ENCODE data around the gene CDK15.

Gene CDK15

DNA sequence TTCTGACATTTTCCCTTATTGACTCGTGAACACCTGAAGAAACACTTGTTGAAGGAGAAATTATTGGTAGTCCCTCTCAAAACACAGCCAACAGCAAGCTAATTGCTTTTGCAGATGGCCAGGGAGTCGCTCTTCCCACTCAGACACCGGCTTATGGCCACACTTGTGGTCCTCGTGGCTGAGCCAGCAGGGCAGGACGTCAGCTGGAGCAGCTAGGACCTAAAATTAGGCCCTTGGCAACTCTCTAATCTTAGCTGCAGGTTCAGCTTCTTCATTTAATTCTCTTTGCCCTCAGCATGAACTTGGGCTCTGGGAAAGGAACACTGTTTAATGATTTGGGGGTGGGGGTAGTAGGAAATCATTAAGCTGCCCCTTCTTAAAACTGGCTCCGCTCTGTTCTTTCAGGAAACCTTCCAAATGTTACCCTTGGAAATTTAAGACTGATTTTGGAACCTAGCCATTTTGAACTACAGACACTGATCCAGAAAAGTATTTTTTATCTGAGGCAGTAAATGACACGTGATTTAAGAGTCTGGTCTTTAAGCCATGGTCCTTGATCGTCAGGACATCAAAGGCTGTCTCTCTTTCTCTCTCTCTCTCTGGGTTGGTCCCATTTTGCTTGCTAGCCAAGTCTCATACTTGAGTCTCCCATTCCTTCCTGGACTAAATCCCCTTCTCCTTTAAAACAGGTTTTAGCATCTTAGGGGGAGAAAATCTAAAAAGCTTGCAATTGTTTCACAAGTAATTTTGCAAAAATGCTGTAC is 77.5 kb downstream of the CDK15 start:
- Histone ChIP-seq H3K27ac (ENCODE audit: low read depth, low read length) (no peak overlapping the region), H2AFZ (ENCODE audit: low read depth, low read length, severe bottlenecking) (no peak overlapping the region), H3K9ac (ENCODE audit: low read length) (no peak overlapping the region), H3K4me2 (ENCODE audit: low read depth, low read length, poor library complexity, severe bottlenecking) (no peak overlapping the region), H3K27me3 (ENCODE audit: low read length) (no peaks in the 10 kb centered on the region), H3K4me3 (ENCODE audit: insufficient read depth, low read length, poor library complexity, severe bottlenecking) (no peak overlapping the region), H4K20me1 (ENCODE audit: low read depth, low read length) (no peaks in the 10 kb centered on the region), H3K79me2 (ENCODE audit: insufficient read depth, low read length) (no peaks in the 10 kb centered on the region), H3K9me3 (ENCODE audit: insufficient read depth, low read length) (no peaks in the 10 kb centered on the region), H3F3A (ENCODE audit: insufficient read depth) (no peaks in the 10 kb centered on the region), H3K36me3 (ENCODE audit: low read length) (no peaks in the 10 kb centered on the region), H3K9me2 (replicated peaks; ENCODE audit: insufficient read depth, low read length) (no peaks in the 10 kb centered on the region)
- no peak for TF ChIP-seq EZH2phosphoT487 (conservative IDR thresholded peaks at IDR 0.05; ENCODE audit: low read length)
- TF ChIP-seq, protein P1, sequence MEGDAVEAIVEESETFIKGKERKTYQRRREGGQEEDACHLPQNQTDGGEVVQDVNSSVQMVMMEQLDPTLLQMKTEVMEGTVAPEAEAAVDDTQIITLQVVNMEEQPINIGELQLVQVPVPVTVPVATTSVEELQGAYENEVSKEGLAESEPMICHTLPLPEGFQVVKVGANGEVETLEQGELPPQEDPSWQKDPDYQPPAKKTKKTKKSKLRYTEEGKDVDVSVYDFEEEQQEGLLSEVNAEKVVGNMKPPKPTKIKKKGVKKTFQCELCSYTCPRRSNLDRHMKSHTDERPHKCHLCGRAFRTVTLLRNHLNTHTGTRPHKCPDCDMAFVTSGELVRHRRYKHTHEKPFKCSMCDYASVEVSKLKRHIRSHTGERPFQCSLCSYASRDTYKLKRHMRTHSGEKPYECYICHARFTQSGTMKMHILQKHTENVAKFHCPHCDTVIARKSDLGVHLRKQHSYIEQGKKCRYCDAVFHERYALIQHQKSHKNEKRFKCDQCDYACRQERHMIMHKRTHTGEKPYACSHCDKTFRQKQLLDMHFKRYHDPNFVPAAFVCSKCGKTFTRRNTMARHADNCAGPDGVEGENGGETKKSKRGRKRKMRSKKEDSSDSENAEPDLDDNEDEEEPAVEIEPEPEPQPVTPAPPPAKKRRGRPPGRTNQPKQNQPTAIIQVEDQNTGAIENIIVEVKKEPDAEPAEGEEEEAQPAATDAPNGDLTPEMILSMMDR (IDR thresholded peaks at IDR 0.05; ENCODE audit: insufficient read depth, low read length, poor library complexity, severe bottlenecking), result no peak

DNA sequence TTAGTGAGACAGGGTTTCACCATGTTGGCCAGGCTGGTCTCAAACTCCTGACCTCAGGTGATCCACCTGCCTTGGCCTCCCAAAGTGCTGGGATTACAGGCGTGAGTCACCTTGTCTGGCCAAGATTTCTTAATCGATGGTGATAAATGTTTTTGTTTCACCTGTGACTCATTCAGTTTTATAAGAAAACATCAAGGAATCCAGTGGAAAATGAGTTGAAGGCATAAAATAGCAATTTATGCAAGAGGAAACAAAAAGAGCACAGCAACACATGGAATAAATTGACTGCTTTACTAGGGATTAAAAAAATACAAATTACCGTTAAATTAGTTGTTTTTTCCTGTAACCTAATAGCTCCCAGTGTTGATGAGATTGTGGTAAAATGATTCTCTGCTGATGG is 80.2 kb downstream of the CDK15 start:
- Histone ChIP-seq H3K4me2 (ENCODE audit: low read depth, low read length, poor library complexity, severe bottlenecking) (no peak overlapping the region), H3K27me3 (ENCODE audit: low read length) (no peaks in the 10 kb centered on the region), H3K4me3 (ENCODE audit: insufficient read depth, low read length, poor library complexity, severe bottlenecking) (no peak overlapping the region), H4K20me1 (ENCODE audit: low read depth, low read length) (no peaks in the 10 kb centered on the region), H3K36me3 (ENCODE audit: low read length) (no peaks in the 10 kb centered on the region), H3K9me2 (replicated peaks; ENCODE audit: insufficient read depth, low read length) (no peaks in the 10 kb centered on the region), H3K27ac (ENCODE audit: low read depth, low read length) (no peak overlapping the region), H3K9me3 (ENCODE audit: insufficient read depth, low read length) (no peaks in the 10 kb centered on the region), H3K79me2 (ENCODE audit: insufficient read depth, low read length) (no peaks in the 10 kb centered on the region), H3K9ac (ENCODE audit: low read length) (no peak overlapping the region), H3F3A (ENCODE audit: insufficient read depth) (no peaks in the 10 kb centered on the region), H2AFZ (ENCODE audit: low read depth, low read length, severe bottlenecking) (no peak overlapping the region)
- no peak for TF ChIP-seq EZH2phosphoT487 (conservative IDR thresholded peaks at IDR 0.05; ENCODE audit: low read length)
- TF ChIP-seq, protein P1 (IDR thresholded peaks at IDR 0.05; ENCODE audit: insufficient read depth, low read length, poor library complexity, severe bottlenecking), result no peak

DNA sequence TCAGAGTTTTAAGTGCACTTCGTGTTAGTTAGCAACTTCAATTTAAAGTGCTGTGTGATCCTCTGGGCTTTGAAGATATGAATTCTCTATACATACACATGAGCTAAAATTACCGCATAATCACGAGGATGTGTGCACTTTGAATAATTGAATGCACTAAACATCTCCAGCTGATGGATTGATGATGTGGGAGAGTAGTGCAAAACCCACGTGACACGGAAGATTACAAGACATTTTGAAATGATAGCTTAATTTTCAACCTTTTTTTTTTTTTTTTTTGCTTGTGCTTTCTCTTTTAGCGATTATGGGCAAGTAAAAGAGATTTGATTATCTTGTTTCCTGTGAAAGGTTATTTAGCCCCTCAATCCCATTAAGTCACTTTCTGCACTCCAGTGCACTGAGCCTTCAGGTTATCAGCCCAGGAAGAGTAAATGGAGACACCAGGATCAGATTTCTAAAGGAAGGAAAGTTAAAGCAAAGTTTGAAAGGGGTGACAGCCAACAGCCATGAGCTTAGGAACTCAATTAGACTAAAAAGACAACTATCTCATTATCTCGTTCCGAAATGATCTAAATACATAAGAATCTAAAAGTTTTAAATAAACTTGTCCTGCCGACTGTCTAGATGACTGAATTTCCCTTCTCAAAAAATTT is 81.6 kb downstream of the CDK15 start:
- Histone ChIP-seq H3K79me2 (ENCODE audit: insufficient read depth, low read length) (no peaks in the 10 kb centered on the region), H3K9me2 (replicated peaks; ENCODE audit: insufficient read depth, low read length) (no peaks in the 10 kb centered on the region), H3K27me3 (ENCODE audit: low read length) (no peaks in the 10 kb centered on the region), H4K20me1 (ENCODE audit: low read depth, low read length) (no peaks in the 10 kb centered on the region), H3K9ac (ENCODE audit: low read length) (no peak overlapping the region), H3F3A (ENCODE audit: insufficient read depth) (no peaks in the 10 kb centered on the region), H3K9me3 (ENCODE audit: insufficient read depth, low read length) (no peaks in the 10 kb centered on the region), H2AFZ (ENCODE audit: low read depth, low read length, severe bottlenecking) (no peak overlapping the region), H3K4me3 (ENCODE audit: insufficient read depth, low read length, poor library complexity, severe bottlenecking) (no peak overlapping the region), H3K27ac (ENCODE audit: low read depth, low read length) (no peak overlapping the region), H3K36me3 (ENCODE audit: low read length) (no peaks in the 10 kb centered on the region), H3K4me2 (ENCODE audit: low read depth, low read length, poor library complexity, severe bottlenecking) (no peak overlapping the region)
- TF ChIP-seq, protein P1 (IDR thresholded peaks at IDR 0.05; ENCODE audit: insufficient read depth, low read length, poor library complexity, severe bottlenecking), result no peak
- TF ChIP-seq EZH2phosphoT487 (conservative IDR thresholded peaks at IDR 0.05; ENCODE audit: low read length), result no peak

Measured in SU-DHL-6 (cell line).